GM12892 (cell line): ENCODE data around the gene KIF1B.
"Not testable (repeated sequence)": the region's sequence is repeated elsewhere in the genome, so short reads cannot be mapped to it uniquely, and the experiment has no call there.

Experiments used
- DNase-seq: peaks from one replicate; pipeline ENCODE4 v3.0.0; 2011; ENCODE audit not compliant: insufficient read length
- FAIRE-seq: peaks from 2 replicates; lab custom pipeline; 2011; peaks lifted over from hg19 to GRCh38; lab: Jason Lieb, UNC
- POLR2A ChIP-seq: IDR thresholded peaks from 2 replicates; pipeline ENCODE4 v1.6.1; 2011; ENCODE audit warnings: low read depth, low read length, control low read depth
- POLR2AphosphoS5 ChIP-seq: IDR thresholded peaks from 2 replicates; pipeline ENCODE4 v1.6.1; 2011; ENCODE audit warnings: low read depth, low read length, control low read depth
- TAF1 ChIP-seq: IDR thresholded peaks from 2 replicates; pipeline ENCODE4 v1.6.1; 2011; ENCODE audit warnings: low read depth, mild to moderate bottlenecking, control low read depth, low read length, borderline replicate concordance

KIF1B gene

GRCh38 chr1:10374442-10374860, 164.1 kb downstream of the KIF1B start:
- DNase-seq: no peak
- FAIRE-seq: no peak

GRCh38 chr1:10377365-10378029, 167.1 kb downstream of the KIF1B start:
- DNase-seq: not testable (repeated sequence)
- FAIRE-seq: peak; percentile 80

More at GRCh38 chr1:10374442-10374860, 164.1 kb downstream of the KIF1B start:
- no peak for TF ChIP-seq POLR2AphosphoS5
- TF ChIP-seq TAF1: no peak
- TF ChIP-seq POLR2A: no peak

GRCh38 chr1:10378081-10378841, 167.9 kb downstream of the KIF1B start:
- TF ChIP-seq POLR2AphosphoS5 (no peak), POLR2A (no peak), TAF1 (no peak)
- DNase-seq (no peak), FAIRE-seq (no peak)

GRCh38 chr1:10379101-10379620, 168.8 kb downstream of the KIF1B start:
- FAIRE-seq (no peak), DNase-seq (no peak)
- no peak for TF ChIP-seq TAF1

- TF ChIP-seq POLR2A: no peak
- TF ChIP-seq TAF1: no peak
- TF ChIP-seq POLR2AphosphoS5: no peak
- no peak for FAIRE-seq
- DNase-seq: no peak
Measured at GRCh38 chr1:10379676-10380075, 169.3 kb downstream of the KIF1B start.

GRCh38 chr1:10380594-10381275, 170.4 kb downstream of the KIF1B start:
- TF ChIP-seq TAF1 (no peak), POLR2AphosphoS5 (no peak), POLR2A (no peak)
- DNase-seq (no peak), FAIRE-seq (no peak)

- DNase-seq (no peak), FAIRE-seq (no peak)
- TF ChIP-seq POLR2A (no peak), POLR2AphosphoS5 (no peak), TAF1 (no peak)
Measured at GRCh38 chr1:10383630-10384029, 173.3 kb downstream of the KIF1B start.

- DNase-seq: no peak
- no peak for FAIRE-seq
- TF ChIP-seq POLR2AphosphoS5 (no peak), POLR2A (no peak), TAF1 (no peak)
Measured at GRCh38 chr1:10384219-10384618, 173.8 kb downstream of the KIF1B start.

GRCh38 chr1:10386761-10387676, 176.6 kb downstream of the KIF1B start:
- TF ChIP-seq POLR2A (no peak), POLR2AphosphoS5 (no peak), TAF1 (no peak)
- FAIRE-seq: no peak
- DNase-seq: no peak

- DNase-seq: no peak
- no peak for FAIRE-seq
- TF ChIP-seq POLR2A (no peak), TAF1 (no peak), POLR2AphosphoS5 (no peak)
Measured at GRCh38 chr1:10387677-10388386, 177.5 kb downstream of the KIF1B start.

- no peak for TF ChIP-seq TAF1
- no peak for TF ChIP-seq POLR2A
- no peak for TF ChIP-seq POLR2AphosphoS5
- DNase-seq (no peak), FAIRE-seq (no peak)
Measured at GRCh38 chr1:10388387-10388715, 178.0 kb downstream of the KIF1B start.
